SU-DHL-6 (cell line): ENCODE measurements around the gene BCL2L11.

Source experiments
- H2AFZ ChIP-seq: fragments of 200-600 bp; sonication (generic); 2 replicates; pipeline ENCODE4 v1.6.1; 2014; ENCODE audit warnings: low read depth, mild to moderate bottlenecking, moderate library complexity, mixed read lengths, antibody characterized with exemption, low read length; ENCODE audit not compliant: severe bottlenecking
- H3F3A ChIP-seq: fragments of 200-600 bp; shearing (Covaris generic); 2 replicates; pipeline ENCODE4 v1.6.0; 2016; ENCODE audit warnings: antibody characterized with exemption, mild to moderate bottlenecking; ENCODE audit not compliant: insufficient read depth
- H3K27ac ChIP-seq: fragments of 200-600 bp; sonication (generic); 2 replicates; pipeline ENCODE4 v1.5.1; 2016; ENCODE audit warnings: low read depth, mild to moderate bottlenecking, low read length, moderate library complexity, mixed read lengths
- H3K27me3 ChIP-seq: fragments of 200-600 bp; sonication (generic), shearing (Covaris generic); 2 replicates; pipeline ENCODE4 v1.6.0; 2014; ENCODE audit warnings: mild to moderate bottlenecking, low read length
- H3K36me3 ChIP-seq: fragments of 200-600 bp; sonication (generic); 2 replicates; pipeline ENCODE4 v1.6.1; 2014; ENCODE audit warnings: mild to moderate bottlenecking, low read length, mixed read lengths
- H3K4me2 ChIP-seq: fragments of 300-600, 200-600 bp; shearing (Covaris generic), sonication (generic); 2 replicates; pipeline ENCODE4 v1.6.0; 2014; ENCODE audit warnings: low read length, low read depth, mild to moderate bottlenecking; ENCODE audit not compliant: poor library complexity, severe bottlenecking
- H3K4me3 ChIP-seq: fragments of 200-600 bp; sonication (generic); 2 replicates; pipeline ENCODE4 v1.5.1; 2014; ENCODE audit warnings: antibody characterized with exemption, low read length, mild to moderate bottlenecking, mixed read lengths; ENCODE audit not compliant: insufficient read depth, poor library complexity, severe bottlenecking
- H3K79me2 ChIP-seq: fragments of 200-600 bp; sonication (generic); 2 replicates; pipeline ENCODE4 v1.6.1; 2014; ENCODE audit warnings: mild to moderate bottlenecking, low read length, moderate library complexity; ENCODE audit not compliant: insufficient read depth
- H3K9ac ChIP-seq: fragments of 200-600 bp; sonication (generic); 2 replicates; pipeline ENCODE4 v1.7.0; 2014; ENCODE audit warnings: mild to moderate bottlenecking, low read length
- H3K9me2 ChIP-seq: fragments of 200-600 bp; sonication (generic); replicated peaks from 2 replicates; pipeline ENCODE4 v1.6.1; 2014; ENCODE audit warnings: low read length; ENCODE audit not compliant: insufficient read depth
- H3K9me3 ChIP-seq: fragments of 200-600 bp; sonication (generic); 2 replicates; pipeline ENCODE4 v1.6.1; 2014; ENCODE audit warnings: low read length, mixed read lengths; ENCODE audit not compliant: insufficient read depth
- H4K20me1 ChIP-seq: fragments of 200-600 bp; sonication (generic); 2 replicates; pipeline ENCODE4 v1.6.1; 2014; ENCODE audit warnings: low read depth, mild to moderate bottlenecking, antibody characterized with exemption, low read length, moderate library complexity, mixed read lengths
- CTCF ChIP-seq: fragments of 200-600 bp; sonication (generic); IDR thresholded peaks from one replicate; pipeline ENCODE4 v1.5.1; 2017; ENCODE audit warnings: antibody characterized with exemption, mild to moderate bottlenecking, low read length, moderate library complexity; ENCODE audit not compliant: insufficient read depth, poor library complexity, severe bottlenecking
- EZH2phosphoT487 ChIP-seq: fragments of 200-600 bp; sonication (generic), shearing (Covaris generic); conservative IDR thresholded peaks from 2 replicates; pipeline ENCODE4 v1.6.1; 2018; ENCODE audit warnings: mild to moderate bottlenecking, antibody characterized with exemption, low read length, moderate library complexity, mixed read lengths

The BCL2L11 gene

GRCh38 chr2:111159641-111160040 lies 38.9 kb downstream of the BCL2L11 start:
- no peak overlapping the region for H3K27ac ChIP-seq
- H3F3A ChIP-seq, result peaks cover 27% of the 10 kb centered on the region
- no peaks in the 10 kb centered on the region; the same call in 1 of the 2 replicates for H4K20me1 ChIP-seq
- no peaks in the 10 kb centered on the region for H3K27me3 ChIP-seq
- peaks cover 11% of the 10 kb centered on the region; the same call in 1 of the 2 replicates for H3K79me2 ChIP-seq
- no peaks in the 10 kb centered on the region for H3K9me3 ChIP-seq
- H3K4me3 ChIP-seq, result no peak overlapping the region
- H3K9me2 ChIP-seq, result no peaks in the 10 kb centered on the region
- TF ChIP-seq EZH2phosphoT487 (no peak), CTCF (no peak)
- no peaks in the 10 kb centered on the region for H3K36me3 ChIP-seq
- H3K9ac ChIP-seq, result no peak overlapping the region
- no peak overlapping the region for H2AFZ ChIP-seq
- no peak overlapping the region for H3K4me2 ChIP-seq

- no peak overlapping the region for H3K4me2 ChIP-seq
- H4K20me1 ChIP-seq, result no peaks in the 10 kb centered on the region; the same call in 1 of the 2 replicates
- no peak overlapping the region for H3K4me3 ChIP-seq
- peaks cover 11% of the 10 kb centered on the region; the same call in 1 of the 2 replicates for H3K79me2 ChIP-seq
- H3K36me3 ChIP-seq, result no peaks in the 10 kb centered on the region
- no peak for TF ChIP-seq CTCF
- TF ChIP-seq EZH2phosphoT487, result no peak
- no peak overlapping the region for H3K27ac ChIP-seq
- no peak overlapping the region for H2AFZ ChIP-seq
- no peaks in the 10 kb centered on the region for H3K9me2 ChIP-seq
- H3K27me3 ChIP-seq, result no peaks in the 10 kb centered on the region
- peaks cover 23% of the 10 kb centered on the region for H3F3A ChIP-seq
- H3K9me3 ChIP-seq, result no peaks in the 10 kb centered on the region
- H3K9ac ChIP-seq, result no peak overlapping the region
Observed at GRCh38 chr2:111160758-111161157, 40.0 kb downstream of the BCL2L11 start.

GRCh38 chr2:111161971-111162370 lies 41.3 kb downstream of the BCL2L11 start:
- H3K9me2 ChIP-seq, result no peaks in the 10 kb centered on the region
- TF ChIP-seq EZH2phosphoT487 (no peak), CTCF (no peak)
- peaks cover 11% of the 10 kb centered on the region; the same call in 1 of the 2 replicates for H3K79me2 ChIP-seq
- H3K9ac ChIP-seq, result no peak overlapping the region
- no peak overlapping the region for H3K4me3 ChIP-seq
- H3F3A ChIP-seq, result peaks cover 14% of the 10 kb centered on the region
- H4K20me1 ChIP-seq, result no peaks in the 10 kb centered on the region; the same call in 1 of the 2 replicates
- no peaks in the 10 kb centered on the region for H3K9me3 ChIP-seq
- no peak overlapping the region for H3K4me2 ChIP-seq
- no peak overlapping the region for H2AFZ ChIP-seq
- H3K27ac ChIP-seq, result no peak overlapping the region
- no peaks in the 10 kb centered on the region for H3K27me3 ChIP-seq
- no peaks in the 10 kb centered on the region for H3K36me3 ChIP-seq
